OCI-LY7 (cell line): ENCODE measurements around the gene GRK3. TPM values are rescaled to one million over a fixed set of nuclear protein-coding genes. Genes with fewer than 3 reads are reported as not detected.

ENCODE experiments used
- BruUV-seq: library from RNA; stranded (reverse); fragments of 400-500 nt; replicated peaks from 2 replicates; lab custom pipeline; 2021; lab: Mats Ljungman, UMichigan
- CTCF ChIA-PET: fragments of 300-600 bp; sonication (Branson Sonifier 250); formaldehyde crosslinking; loops from one replicate; lab custom pipeline; 2022; ENCODE audit warnings: antibody characterized with exemption; ENCODE audit not compliant: unreplicated experiment; lab: Charles Lee
- POLR2A ChIA-PET: fragments of 300-600 bp; sonication (Branson Sonifier 250); formaldehyde crosslinking; loops from one replicate; lab custom pipeline; 2022; ENCODE audit warnings: antibody characterized with exemption; lab: Charles Lee
- DNase-seq: peaks from one replicate; pipeline ENCODE4 v3.0.0-alpha.2; 2015; ENCODE audit warnings: low spot score
- H2AFZ ChIP-seq: fragments of 200-600 bp; sonication (generic), shearing (Covaris generic); 2 replicates; pipeline ENCODE4 v1.6.1; 2014; ENCODE audit warnings: mild to moderate bottlenecking, antibody characterized with exemption, low read length, moderate library complexity
- H3K27ac ChIP-seq: fragments of 200-600 bp; sonication (generic); 2 replicates; pipeline ENCODE4 v1.5.1; 2014; ENCODE audit warnings: mixed run types, low read depth, mild to moderate bottlenecking, moderate library complexity, low read length, inconsistent platforms; ENCODE audit not compliant: poor library complexity, severe bottlenecking
- H3K36me3 ChIP-seq: fragments of 200-600 bp; sonication (generic); 2 replicates; pipeline ENCODE4 v1.6.1; 2014; ENCODE audit warnings: mild to moderate bottlenecking, antibody characterized with exemption, low read length, moderate library complexity, mixed read lengths; ENCODE audit not compliant: insufficient read depth
- H3K4me1 ChIP-seq: fragments of 200-600 bp; sonication (generic); 2 replicates; pipeline ENCODE4 v1.5.1; 2014; ENCODE audit warnings: mild to moderate bottlenecking, low read length; ENCODE audit not compliant: insufficient read depth, poor library complexity, severe bottlenecking
- H3K4me2 ChIP-seq: fragments of 200-600 bp; sonication (generic); 2 replicates; pipeline ENCODE4 v1.6.1; 2014; ENCODE audit warnings: mild to moderate bottlenecking, low read length
- H3K4me3 ChIP-seq: fragments of 200-600 bp; sonication (generic); 2 replicates; pipeline ENCODE4 v1.5.1; 2014; ENCODE audit warnings: mild to moderate bottlenecking, low read depth, low read length; ENCODE audit not compliant: poor library complexity, severe bottlenecking
- H3K79me2 ChIP-seq: fragments of 200-600 bp; sonication (generic); 2 replicates; pipeline ENCODE4 v1.6.1; 2016; ENCODE audit warnings: low read depth, mild to moderate bottlenecking, low read length, moderate library complexity, mixed read lengths; ENCODE audit not compliant: insufficient read depth
- H3K9me2 ChIP-seq: fragments of 200-600 bp; sonication (generic); 2 replicates; pipeline ENCODE4 v1.6.1; 2016; ENCODE audit warnings: mild to moderate bottlenecking, low read length, mixed read lengths; ENCODE audit not compliant: insufficient read depth
- H3K9me3 ChIP-seq: fragments of 200-600 bp; sonication (generic); 2 replicates; pipeline ENCODE4 v1.6.1; 2014; ENCODE audit warnings: mild to moderate bottlenecking, mixed run types, low read length, mixed read lengths
- H4K20me1 ChIP-seq: fragments of 200-600 bp; sonication (generic); 2 replicates; pipeline ENCODE4 v1.6.1; 2014; ENCODE audit warnings: mild to moderate bottlenecking, antibody characterized with exemption, low read length, moderate library complexity, mixed read lengths; ENCODE audit not compliant: insufficient read depth
- CTCF ChIP-seq: fragments of 200-600 bp; sonication (generic); conservative IDR thresholded peaks from 2 replicates; pipeline ENCODE4 v1.5.1; 2014; ENCODE audit warnings: mild to moderate bottlenecking, antibody characterized with exemption, low read length, moderate library complexity, mixed read lengths
- EZH2phosphoT487 ChIP-seq: fragments of 200-600 bp; sonication (generic); IDR thresholded peaks from 2 replicates; pipeline ENCODE4 v1.6.1; 2018; ENCODE audit warnings: low read depth, borderline replicate concordance, mild to moderate bottlenecking, mixed run types, antibody characterized with exemption, low read length, moderate library complexity, mixed read lengths
- intact Hi-C: fragments of 100-400 bp; cut with micrococcal nuclease; formaldehyde crosslinking; loops from one replicate; pipeline ENCODE4 v1.10.0; 2022; ENCODE audit not compliant: unreplicated experiment
- total RNA-seq, 2 experiments: library from RNA; depleted of rRNA in 1 of 2; stranded (reverse); fragments of >200 nt in 1 of 2; shearing (Covaris generic) in 1 of 2; gene quantifications; 2 replicates each; pipeline ENCODE4 v1.2.3, GENCODE V29; 2014 to 2022

Gene GRK3
- total RNA-seq, 2 experiments from 2014 or later, result 14.2 to 39.3 TPM

DNA sequence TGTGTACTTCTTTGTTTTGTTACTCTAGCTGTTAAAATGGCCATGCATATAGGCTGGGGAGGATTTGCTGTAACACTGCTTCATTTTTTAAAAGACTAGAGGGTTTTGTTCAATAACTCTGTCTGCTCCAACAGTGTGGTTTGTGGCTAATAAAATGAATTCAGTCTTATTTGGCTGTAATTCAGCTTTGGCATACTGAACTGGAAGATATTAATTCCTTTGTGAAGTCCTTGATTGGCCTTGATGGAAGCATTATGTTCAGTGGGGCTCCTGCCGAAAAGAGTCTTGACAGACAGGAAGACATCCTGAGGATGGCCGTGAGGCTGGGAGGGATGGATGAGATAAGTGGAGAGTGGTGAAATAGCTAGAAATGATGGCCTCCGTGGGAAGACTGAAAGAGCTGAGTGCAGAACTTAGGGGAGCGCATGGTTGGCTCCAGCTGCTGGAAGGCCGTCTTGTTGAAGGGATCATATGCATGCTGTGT lies 132.7 kb downstream of the GRK3 start:
- Histone ChIP-seq H4K20me1 (no peaks in the 10 kb centered on the region), H3K4me2 (no peak overlapping the region), H3K4me1 (no peaks in the 10 kb centered on the region), H3K9me3 (no peaks in the 10 kb centered on the region), H3K9me2 (no peaks in the 10 kb centered on the region), H2AFZ (no peak overlapping the region), H3K4me3 (no peak overlapping the region), H3K79me2 (no peaks in the 10 kb centered on the region), H3K36me3 (peaks cover 12% of the 10 kb centered on the region; the same call in 1 of the 2 replicates), H3K27ac (no peak overlapping the region)
- intact Hi-C loops, result no loop called here
- ChIA-PET POLR2A (interaction anchor here (1.2 kb wide), 1 partner anchor 249 kb away, joined by 3 read pairs; no protein-coding TSS in a partner anchor), CTCF (no interaction called here)
- no peak for TF ChIP-seq EZH2phosphoT487
- no peak for TF ChIP-seq CTCF
- BruUV-seq, result no TSS peak
- no peak for DNase-seq

GRCh38 chr22:25697978-25698377 lies 133.5 kb downstream of the GRK3 start:
- intact Hi-C loops, result no loop called here
- peaks cover 8% of the 10 kb centered on the region; the same call in 1 of the 2 replicates for H3K36me3 ChIP-seq
- BruUV-seq, result no TSS peak
- no peak overlapping the region for H3K27ac ChIP-seq
- no peak for DNase-seq
- TF ChIP-seq CTCF, result no peak
- no peak for TF ChIP-seq EZH2phosphoT487
- peaks cover 3% of the 10 kb centered on the region for H3K4me1 ChIP-seq
- no peaks in the 10 kb centered on the region for H3K9me2 ChIP-seq
- H3K9me3 ChIP-seq, result no peaks in the 10 kb centered on the region
- no peak overlapping the region for H2AFZ ChIP-seq
- H3K4me2 ChIP-seq, result no peak overlapping the region
- H3K79me2 ChIP-seq, result no peaks in the 10 kb centered on the region
- ChIA-PET POLR2A (interaction anchor here (1.2 kb wide), 1 partner anchor 250 kb away, joined by 3 read pairs; no protein-coding TSS in a partner anchor), CTCF (no interaction called here)
- no peak overlapping the region for H3K4me3 ChIP-seq
- H4K20me1 ChIP-seq, result no peaks in the 10 kb centered on the region

- CTCF ChIA-PET, result no interaction called here
- Histone ChIP-seq H3K79me2 (no peaks in the 10 kb centered on the region), H3K4me1 (peaks cover 3% of the 10 kb centered on the region), H3K36me3 (peaks cover 12% of the 10 kb centered on the region; the same call in 1 of the 2 replicates), H2AFZ (no peak overlapping the region), H3K27ac (no peak overlapping the region), H3K4me3 (no peak overlapping the region), H3K4me2 (no peak overlapping the region), H3K9me2 (no peaks in the 10 kb centered on the region), H4K20me1 (no peaks in the 10 kb centered on the region), H3K9me3 (no peaks in the 10 kb centered on the region)
- POLR2A ChIA-PET, result no interaction called here
- TF ChIP-seq EZH2phosphoT487 (no peak), CTCF (no peak)
- DNase-seq, result no peak
- intact Hi-C loops, result no loop called here
- BruUV-seq, result no TSS peak
Observed at GRCh38 chr22:25698461-25698860, 134.0 kb downstream of the GRK3 start.
